Activated T-cell treated with anti-CD3 and anti-CD28 coated beads, Interleukin-2, amount 50 U/mL, for 1 hour (primary cell): ENCODE data around the gene FGD4.

Experiments used
- DNase-seq: peaks from one replicate; pipeline ENCODE4 v3.0.0-alpha.2; 2020

Gene FGD4

GRCh38 chr12:32688786-32689185, 289.4 kb downstream of the FGD4 start:
- no peak for DNase-seq

GRCh38 chr12:32690927-32691326, 291.6 kb downstream of the FGD4 start:
- no peak for DNase-seq

GRCh38 chr12:32692358-32692757, 293.0 kb downstream of the FGD4 start:
- no peak for DNase-seq

- no peak for DNase-seq
These were observed 293.7 kb downstream of the FGD4 start for GRCh38 chr12:32693036-32693435.
